Skeletal muscle cell (primary cell): Measurements from ENCODE around the gene FUT1.
"Not testable (repeated sequence)": the region's sequence is repeated elsewhere in the genome, so short reads cannot be mapped to it uniquely, and the experiment has no call there.

ENCODE experiments used
- DNase-seq: peaks from one replicate; pipeline ENCODE4 v3.0.0-alpha.2; 2010; ENCODE audit warnings: low read depth
- H3K4me3 ChIP-seq: 2 replicates; pipeline ENCODE4 v1.5.1; 2011; ENCODE audit warnings: low read depth, mild to moderate bottlenecking, control low read depth, low read length, moderate library complexity

Gene FUT1

GRCh38 chr19:48770266-48770665 lies 17.8 kb upstream of the FUT1 start:
- H3K4me3 ChIP-seq, result no peak overlapping the region
- no peak for DNase-seq

- H3K4me3 ChIP-seq, result no peak overlapping the region
- no peak for DNase-seq
Measured at GRCh38 chr19:48768994-48769713, 16.7 kb upstream of the FUT1 start.

GRCh38 chr19:48768171-48768753 lies 15.8 kb upstream of the FUT1 start:
- not testable (repeated sequence) for H3K4me3 ChIP-seq, DNase-seq

- H3K4me3 ChIP-seq, DNase-seq: not testable (repeated sequence)
Measured at GRCh38 chr19:48765816-48766215, 13.4 kb upstream of the FUT1 start.

GRCh38 chr19:48760504-48761205 lies 8.2 kb upstream of the FUT1 start:
- no peak for DNase-seq
- no peak overlapping the region for H3K4me3 ChIP-seq

- H3K4me3 ChIP-seq, result no peak overlapping the region
- no peak for DNase-seq
Measured at GRCh38 chr19:48757741-48758144, 5.3 kb upstream of the FUT1 start.

- H3K4me3 ChIP-seq, result no peak overlapping the region
- no peak for DNase-seq
Measured at GRCh38 chr19:48757089-48757675, 4.7 kb upstream of the FUT1 start.

- no peak overlapping the region for H3K4me3 ChIP-seq
Measured at GRCh38 chr19:48756686-48757085, 4.2 kb upstream of the FUT1 start.

GRCh38 chr19:48756212-48756611 lies 3.8 kb upstream of the FUT1 start:
- H3K4me3 ChIP-seq, result no peak overlapping the region
- DNase-seq, result no peak

More at GRCh38 chr19:48756686-48757085, 4.2 kb upstream of the FUT1 start:
- no peak for DNase-seq

GRCh38 chr19:48755787-48756186 lies 3.3 kb upstream of the FUT1 start:
- no peak for DNase-seq
- no peak overlapping the region for H3K4me3 ChIP-seq

- DNase-seq, result no peak
- H3K4me3 ChIP-seq, result no peak within 1 kb of the TSS
Measured at GRCh38 chr19:48755084-48755641, 2.7 kb upstream of the FUT1 start, which contains the start of gene FGF21. TSS of gene FGF21 (plus strand) at chr19:48755524. CDS start at chr19:48756237, 713 bp downstream.

- H3K4me3 ChIP-seq, result peak overlapping the region; percentile 34
- no peak for DNase-seq
Measured at GRCh38 chr19:48751845-48752495, 471 bp downstream of the FUT1 start.

GRCh38 chr19:48750771-48751504 lies 1.5 kb downstream of the FUT1 start:
- no peak for DNase-seq
- H3K4me3 ChIP-seq, result no peak overlapping the region

GRCh38 chr19:48750351-48750750 lies 2.1 kb downstream of the FUT1 start:
- H3K4me3 ChIP-seq, result no peak overlapping the region
- DNase-seq, result no peak

- DNase-seq, result no peak
- H3K4me3 ChIP-seq, result no peak overlapping the region
Measured at GRCh38 chr19:48749571-48750198, 2.8 kb downstream of the FUT1 start.

- peak; percentile 60 for DNase-seq
- peak within 1 kb of the TSS; percentile 67 for H3K4me3 ChIP-seq
Measured at GRCh38 chr19:48746738-48747575, 5.5 kb downstream of the FUT1 start, which contains the start of gene IZUMO1. TSS of gene IZUMO1 (minus strand) at chr19:48746909. CDS start at chr19:48745859, 1,050 bp downstream.

GRCh38 chr19:48746110-48746509 lies 6.3 kb downstream of the FUT1 start:
- no peak overlapping the region for H3K4me3 ChIP-seq
- DNase-seq, result no peak
